SK-N-SH (cell line): Measurements from ENCODE around the gene SPDYA. TPM values are rescaled to one million over a fixed set of nuclear protein-coding genes. Genes with fewer than 3 reads are reported as not detected.

Source experiments
- CTCF ChIA-PET: fragments of 300-600, 350-600 bp; formaldehyde crosslinking; extraction: SDS; loops from one replicate; lab custom pipeline; 2021; lab: Yijun Ruan, JAX
- POLR2A ChIA-PET: fragments of 350-600 bp; sonication (Branson Sonifier 250); formaldehyde crosslinking; extraction: SDS; loops from one replicate; lab custom pipeline; 2020; ENCODE audit warnings: antibody characterized with exemption, inconsistent platforms; lab: Yijun Ruan, JAX
- DNase-seq: peaks from one replicate; pipeline ENCODE4 v3.0.0; 2012
- H2AFZ ChIP-seq: fragments of 200-600 bp; sonication (generic); 2 replicates; pipeline ENCODE4 v1.8.1; 2016; ENCODE audit warnings: antibody characterized with exemption, mild to moderate bottlenecking, low read depth
- H3F3A ChIP-seq: fragments of 200-600 bp; sonication (generic); replicated peaks from 2 replicates; pipeline ENCODE3; 2016; ENCODE audit warnings: antibody characterized with exemption, mild to moderate bottlenecking; ENCODE audit not compliant: insufficient read depth
- H3K27ac ChIP-seq, 2 experiments: fragments of 200-500 bp in 1 of 2; fragments of 200-600 bp in 1 of 2; sonication (Bioruptor generic) in 1 of 2; sonication (generic), shearing (Covaris generic) in 1 of 2; 2 replicates each; pipeline versions ENCODE4 v1.5.1 to v1.6.1; 2014 to 2016; ENCODE audit warnings: low read depth in 2 of 2, inconsistent platforms in 1 of 2, low read length in 1 of 2, mild to moderate bottlenecking in 1 of 2, mixed read lengths in 1 of 2
- H3K27me3 ChIP-seq: fragments of 200-600 bp; sonication (generic), shearing (Covaris generic); 2 replicates; pipeline ENCODE4 v1.6.1; 2016; ENCODE audit warnings: mixed run types; ENCODE audit not compliant: insufficient read depth
- H3K36me3 ChIP-seq, 2 experiments: fragments of 200-500 bp in 1 of 2; fragments of 200-600 bp in 1 of 2; sonication (Bioruptor generic) in 1 of 2; sonication (generic) in 1 of 2; replicated peaks in 1 of 2; 2 replicates each; pipeline versions ENCODE3 to v1.5.1; 2014 to 2016; ENCODE audit warnings: low read length in 1 of 2, mild to moderate bottlenecking in 1 of 2; ENCODE audit not compliant: insufficient read depth in 2 of 2, control insufficient read depth in 1 of 2
- H3K4me1 ChIP-seq, 2 experiments: fragments of 200-500 bp in 1 of 2; fragments of 200-600 bp in 1 of 2; sonication (Bioruptor generic) in 1 of 2; sonication (generic), shearing (Covaris generic) in 1 of 2; 2 replicates each; pipeline versions ENCODE4 v1.5.1 to v1.6.1; 2014 to 2016; ENCODE audit warnings: low read depth in 1 of 2, low read length in 1 of 2, mixed run types in 1 of 2; ENCODE audit not compliant: insufficient read depth in 2 of 2, control insufficient read depth in 1 of 2
- H3K4me2 ChIP-seq: fragments of 200-600 bp; sonication (generic), shearing (Covaris generic); 2 replicates; pipeline ENCODE4 v1.6.1; 2017; ENCODE audit warnings: mixed run types
- H3K4me3 ChIP-seq, 2 experiments: fragments of 200-500 bp in 1 of 2; fragments of 200-600 bp in 1 of 2; sonication (Bioruptor generic) in 1 of 2; sonication (generic), shearing (Covaris generic) in 1 of 2; 2 replicates each; pipeline versions ENCODE4 v1.5.1 to v1.8.1; 2014 to 2016; ENCODE audit warnings: low read depth in 2 of 2, inconsistent platforms in 1 of 2, low read length in 1 of 2, mild to moderate bottlenecking in 1 of 2, mixed read lengths in 1 of 2, moderate library complexity in 1 of 2
- H3K79me2 ChIP-seq: fragments of 200-600 bp; sonication (generic); 2 replicates; pipeline ENCODE4 v1.8.1; 2017; ENCODE audit warnings: mild to moderate bottlenecking; ENCODE audit not compliant: insufficient read depth
- H3K9ac ChIP-seq: fragments of 200-600 bp; sonication (generic); 2 replicates; pipeline ENCODE4 v1.6.1; 2017; ENCODE audit warnings: mixed run types
- H3K9me2 ChIP-seq: fragments of 200-600 bp; sonication (generic); 2 replicates; pipeline ENCODE4 v1.6.1; 2017; ENCODE audit warnings: mixed run types
- H3K9me3 ChIP-seq: fragments of 200-600 bp; sonication (generic); 2 replicates; pipeline ENCODE4 v1.6.1; 2017; ENCODE audit warnings: mixed run types, mild to moderate bottlenecking, moderate library complexity
- H4K20me1 ChIP-seq: fragments of 200-600 bp; sonication (generic); 2 replicates; pipeline ENCODE4 v1.6.1; 2017; ENCODE audit warnings: mild to moderate bottlenecking, mixed run types; ENCODE audit not compliant: insufficient read depth
- ELF1 ChIP-seq: IDR thresholded peaks from 2 replicates; pipeline ENCODE4 v1.4.0; 2012
- NFIC ChIP-seq: IDR thresholded peaks from 2 replicates; pipeline ENCODE4 v1.4.0; 2012; ENCODE audit warnings: borderline replicate concordance
- NRF1 ChIP-seq: IDR thresholded peaks from 2 replicates; pipeline ENCODE4 v1.6.1; 2012; ENCODE audit warnings: low read depth, mild to moderate bottlenecking, low read length
- POLR2AphosphoS5 ChIP-seq: IDR thresholded peaks from 2 replicates; pipeline ENCODE4 v1.6.1; 2012; ENCODE audit warnings: low read depth, low read length
- RAD21 ChIP-seq: IDR thresholded peaks from 2 replicates; pipeline ENCODE4 v1.6.1; 2012; ENCODE audit warnings: mild to moderate bottlenecking, low read length
- RCOR1 ChIP-seq: fragments of 150-350 bp; IDR thresholded peaks from 2 replicates; pipeline ENCODE4 v1.6.1; 2017; ENCODE audit warnings: antibody characterized with exemption, low read length
- RXRA ChIP-seq: IDR thresholded peaks from 2 replicates; pipeline ENCODE4 v1.4.0; 2012; ENCODE audit warnings: low read depth, mild to moderate bottlenecking, borderline replicate concordance
- TAF1 ChIP-seq: IDR thresholded peaks from 2 replicates; pipeline ENCODE4 v1.6.1; 2012; ENCODE audit warnings: low read depth, mild to moderate bottlenecking, low read length, moderate library complexity, borderline replicate concordance
- TCF12 ChIP-seq: IDR thresholded peaks from 2 replicates; pipeline ENCODE4 v1.4.0; 2012
- WGBS: methylation state at CpG from one replicate; pipeline ENCODE4 v1.1.6; 2017; ENCODE audit warnings: low lambda C conversion rate; 5-methylcytosine and 5-hydroxymethylcytosine counted together
- polyA plus RNA-seq, 3 experiments: library from polyadenylated mRNA; depleted of rRNA; stranded (reverse); fragments of >200 nt; gene quantifications; 2 replicates each; pipeline ENCODE4 v1.2.3, GENCODE V29; 2012
- TF ChIP-seq, protein P1 (sequence below): IDR thresholded peaks from 2 replicates; pipeline ENCODE4 v1.6.1; 2012; ENCODE audit warnings: mild to moderate bottlenecking, low read depth, low read length, moderate library complexity
- TF ChIP-seq, protein P2 (sequence below): fragments of 150-350 bp; IDR thresholded peaks from 2 replicates; pipeline ENCODE4 v1.6.1; 2017; ENCODE audit warnings: antibody characterized with exemption, low read length, low read depth, borderline replicate concordance
- TF ChIP-seq, protein P3 (sequence below): IDR thresholded peaks from 2 replicates; pipeline ENCODE4 v1.4.0; 2012; ENCODE audit warnings: low read depth
- TF ChIP-seq, protein P4 (sequence below): fragments of 200-600 bp; sonication (generic); IDR thresholded peaks from 2 replicates; pipeline ENCODE4 v1.6.1; 2017; ENCODE audit warnings: antibody characterized with exemption, mild to moderate bottlenecking, moderate library complexity

The SPDYA gene
- polyA plus RNA-seq, 1 of the 3 experiments (the other 2 are of a cell fraction), result not detected

DNA sequence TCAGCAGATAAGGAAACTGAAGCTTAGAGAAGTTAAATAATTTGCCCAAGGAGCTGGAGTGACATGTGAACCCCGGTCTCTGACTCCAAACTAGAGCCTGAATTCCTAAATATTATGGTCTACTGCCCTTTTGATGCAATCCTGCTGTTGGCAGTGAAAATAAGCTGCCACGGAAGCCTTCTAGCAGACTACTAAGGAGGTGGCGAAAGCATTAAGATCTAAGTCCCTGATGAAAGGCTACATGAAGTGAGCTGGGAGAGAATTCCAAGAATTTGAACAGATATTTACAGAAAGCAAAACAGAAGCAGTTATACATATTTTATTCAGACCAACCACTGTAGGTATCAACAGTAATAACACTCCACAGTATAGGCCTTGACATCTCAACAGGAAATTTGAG lies 31.4 kb downstream of the SPDYA start:
- ChIA-PET CTCF (interaction anchor here (0.9 to 1.4 kb wide), 5 partner anchors 9 to 1273 kb away, joined by 3 read pairs; no protein-coding TSS in a partner anchor), POLR2A (interaction anchor here (1.1 kb wide), 1 partner anchor 12 kb away, joined by 3 read pairs; no protein-coding TSS in a partner anchor)

DNA sequence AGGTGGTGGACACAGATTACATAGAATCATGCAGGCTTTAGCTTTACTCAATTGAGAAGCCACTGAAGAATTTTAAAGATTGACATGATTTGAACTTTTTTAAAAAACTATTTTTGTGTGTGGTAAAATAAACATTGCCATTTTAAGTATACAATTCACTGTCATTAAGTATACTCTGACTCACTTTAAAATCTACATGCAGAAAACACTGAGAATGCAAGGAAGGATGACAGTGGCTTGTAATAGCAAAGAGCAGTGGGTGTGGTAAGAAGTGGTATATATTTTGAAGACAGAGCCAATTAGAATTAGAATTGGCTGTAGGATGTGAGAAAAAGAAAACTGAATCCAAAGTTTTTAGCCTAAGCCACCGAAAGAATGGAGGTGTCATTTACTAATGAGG lies 44.6 kb downstream of the SPDYA start:
- no peaks in the 10 kb centered on the region for H4K20me1 ChIP-seq
- no peak overlapping the region for H3K9ac ChIP-seq
- POLR2A ChIA-PET, result no interaction called here
- peaks cover 13 to 26% of the 10 kb centered on the region in 2 experiments for H3K36me3 ChIP-seq
- no peak overlapping the region for H3K4me2 ChIP-seq
- peaks cover 5% of the 10 kb centered on the region; the same call in 1 of the 2 replicates for H3K79me2 ChIP-seq
- no peaks in the 10 kb centered on the region for H3K27me3 ChIP-seq
- no peaks in the 10 kb centered on the region for H3K9me2 ChIP-seq
- peaks cover 12% of the 10 kb centered on the region for H3F3A ChIP-seq
- no peaks in the 10 kb centered on the region for H3K4me1 ChIP-seq
- H3K9me3 ChIP-seq, result no peaks in the 10 kb centered on the region
- no peak overlapping the region for H2AFZ ChIP-seq
- no peak overlapping the region for H3K27ac ChIP-seq
- DNase-seq, result no peak
- no peak overlapping the region for H3K4me3 ChIP-seq
- 89% methylated on average over 1 of the region's 1 CpG for WGBS
- TF ChIP-seq RXRA (no peak), TAF1 (no peak), RAD21 (no peak), POLR2AphosphoS5 (no peak), NRF1 (no peak), RCOR1 (no peak), TCF12 (no peak), NFIC (no peak)
- TF ChIP-seq, protein P1, sequence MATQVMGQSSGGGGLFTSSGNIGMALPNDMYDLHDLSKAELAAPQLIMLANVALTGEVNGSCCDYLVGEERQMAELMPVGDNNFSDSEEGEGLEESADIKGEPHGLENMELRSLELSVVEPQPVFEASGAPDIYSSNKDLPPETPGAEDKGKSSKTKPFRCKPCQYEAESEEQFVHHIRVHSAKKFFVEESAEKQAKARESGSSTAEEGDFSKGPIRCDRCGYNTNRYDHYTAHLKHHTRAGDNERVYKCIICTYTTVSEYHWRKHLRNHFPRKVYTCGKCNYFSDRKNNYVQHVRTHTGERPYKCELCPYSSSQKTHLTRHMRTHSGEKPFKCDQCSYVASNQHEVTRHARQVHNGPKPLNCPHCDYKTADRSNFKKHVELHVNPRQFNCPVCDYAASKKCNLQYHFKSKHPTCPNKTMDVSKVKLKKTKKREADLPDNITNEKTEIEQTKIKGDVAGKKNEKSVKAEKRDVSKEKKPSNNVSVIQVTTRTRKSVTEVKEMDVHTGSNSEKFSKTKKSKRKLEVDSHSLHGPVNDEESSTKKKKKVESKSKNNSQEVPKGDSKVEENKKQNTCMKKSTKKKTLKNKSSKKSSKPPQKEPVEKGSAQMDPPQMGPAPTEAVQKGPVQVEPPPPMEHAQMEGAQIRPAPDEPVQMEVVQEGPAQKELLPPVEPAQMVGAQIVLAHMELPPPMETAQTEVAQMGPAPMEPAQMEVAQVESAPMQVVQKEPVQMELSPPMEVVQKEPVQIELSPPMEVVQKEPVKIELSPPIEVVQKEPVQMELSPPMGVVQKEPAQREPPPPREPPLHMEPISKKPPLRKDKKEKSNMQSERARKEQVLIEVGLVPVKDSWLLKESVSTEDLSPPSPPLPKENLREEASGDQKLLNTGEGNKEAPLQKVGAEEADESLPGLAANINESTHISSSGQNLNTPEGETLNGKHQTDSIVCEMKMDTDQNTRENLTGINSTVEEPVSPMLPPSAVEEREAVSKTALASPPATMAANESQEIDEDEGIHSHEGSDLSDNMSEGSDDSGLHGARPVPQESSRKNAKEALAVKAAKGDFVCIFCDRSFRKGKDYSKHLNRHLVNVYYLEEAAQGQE, result no peak
- TF ChIP-seq, protein P2, sequence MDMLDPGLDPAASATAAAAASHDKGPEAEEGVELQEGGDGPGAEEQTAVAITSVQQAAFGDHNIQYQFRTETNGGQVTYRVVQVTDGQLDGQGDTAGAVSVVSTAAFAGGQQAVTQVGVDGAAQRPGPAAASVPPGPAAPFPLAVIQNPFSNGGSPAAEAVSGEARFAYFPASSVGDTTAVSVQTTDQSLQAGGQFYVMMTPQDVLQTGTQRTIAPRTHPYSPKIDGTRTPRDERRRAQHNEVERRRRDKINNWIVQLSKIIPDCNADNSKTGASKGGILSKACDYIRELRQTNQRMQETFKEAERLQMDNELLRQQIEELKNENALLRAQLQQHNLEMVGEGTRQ, result no peak
- CTCF ChIA-PET, result interaction anchor here (1.1 to 1.4 kb wide), 2 partner anchors 13 to 157 kb away, joined by 3 to 5 read pairs; no protein-coding TSS in a partner anchor

More for the DNA sequence above, 31.4 kb downstream of the SPDYA start:
- no peaks in the 10 kb centered on the region for H3K9me3 ChIP-seq
- no peak for DNase-seq
- no peaks in the 10 kb centered on the region for H3K9me2 ChIP-seq
- no peak overlapping the region for H3K9ac ChIP-seq
- H4K20me1 ChIP-seq, result no peaks in the 10 kb centered on the region
- H2AFZ ChIP-seq, result no peak overlapping the region
- no peaks in the 10 kb centered on the region for H3K27me3 ChIP-seq
- 62% methylated on average over 3 of the region's 3 CpGs for WGBS
- H3F3A ChIP-seq, result peaks cover 6% of the 10 kb centered on the region
- H3K4me2 ChIP-seq, result no peak overlapping the region
- no peaks in the 10 kb centered on the region for H3K79me2 ChIP-seq
- peaks cover 3 to 18% of the 10 kb centered on the region in 2 experiments for H3K36me3 ChIP-seq
- H3K4me1 ChIP-seq, result no peaks in the 10 kb centered on the region
- TF ChIP-seq, protein P3, sequence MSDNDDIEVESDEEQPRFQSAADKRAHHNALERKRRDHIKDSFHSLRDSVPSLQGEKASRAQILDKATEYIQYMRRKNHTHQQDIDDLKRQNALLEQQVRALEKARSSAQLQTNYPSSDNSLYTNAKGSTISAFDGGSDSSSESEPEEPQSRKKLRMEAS, result no peak
- no peak for TF ChIP-seq ELF1
- TF ChIP-seq, protein P4, sequence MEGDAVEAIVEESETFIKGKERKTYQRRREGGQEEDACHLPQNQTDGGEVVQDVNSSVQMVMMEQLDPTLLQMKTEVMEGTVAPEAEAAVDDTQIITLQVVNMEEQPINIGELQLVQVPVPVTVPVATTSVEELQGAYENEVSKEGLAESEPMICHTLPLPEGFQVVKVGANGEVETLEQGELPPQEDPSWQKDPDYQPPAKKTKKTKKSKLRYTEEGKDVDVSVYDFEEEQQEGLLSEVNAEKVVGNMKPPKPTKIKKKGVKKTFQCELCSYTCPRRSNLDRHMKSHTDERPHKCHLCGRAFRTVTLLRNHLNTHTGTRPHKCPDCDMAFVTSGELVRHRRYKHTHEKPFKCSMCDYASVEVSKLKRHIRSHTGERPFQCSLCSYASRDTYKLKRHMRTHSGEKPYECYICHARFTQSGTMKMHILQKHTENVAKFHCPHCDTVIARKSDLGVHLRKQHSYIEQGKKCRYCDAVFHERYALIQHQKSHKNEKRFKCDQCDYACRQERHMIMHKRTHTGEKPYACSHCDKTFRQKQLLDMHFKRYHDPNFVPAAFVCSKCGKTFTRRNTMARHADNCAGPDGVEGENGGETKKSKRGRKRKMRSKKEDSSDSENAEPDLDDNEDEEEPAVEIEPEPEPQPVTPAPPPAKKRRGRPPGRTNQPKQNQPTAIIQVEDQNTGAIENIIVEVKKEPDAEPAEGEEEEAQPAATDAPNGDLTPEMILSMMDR, result no peak
- no peak overlapping the region for H3K4me3 ChIP-seq
- H3K27ac ChIP-seq, result no peak overlapping the region
